ENCODE data around the gene UGT2A1. TPM values are rescaled to one million over a fixed set of nuclear protein-coding genes. Genes with fewer than 3 reads are reported as not detected.

The UGT2A1 gene
- total and polyA plus RNA-seq, 2 donors (not counting 1 experiment from before 2014, with no cell fraction given) = not detected

DNA sequence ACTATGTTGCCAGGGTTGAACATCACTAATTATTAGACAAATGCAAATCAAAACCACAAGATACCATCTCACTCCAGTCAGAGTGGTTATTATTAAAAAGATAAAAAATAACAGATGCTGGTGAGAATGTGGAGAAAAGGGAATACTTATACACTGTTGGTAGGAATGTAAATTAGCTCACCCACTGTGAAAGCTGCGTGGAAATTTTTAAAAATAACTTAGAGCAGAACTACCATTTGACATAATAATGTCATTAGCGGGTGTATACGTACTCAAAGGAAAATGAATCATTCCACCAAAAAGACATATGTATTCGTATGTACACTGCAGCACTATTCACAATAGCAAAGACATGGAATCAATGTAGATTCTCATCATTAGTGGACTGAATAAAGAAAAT lies 48.6 kb upstream of the UGT2A1 start:
- POLR2A ChIA-PET = no interaction called here
- H3K27me3 Mint-ChIP-seq = no peaks in the 10 kb centered on the region
- WGBS (ENCODE audit: insufficient coverage) = no CpG with 5 or more reads among the region's 4 CpGs

GRCh38 chr4:69697536-69698242 lies 44.6 kb upstream of the UGT2A1 start:
- DNase-seq (no peak), ATAC-seq (ENCODE audit: low read depth) (no peak)
- Mint-ChIP-seq H3K4me1 (no peaks in the 10 kb centered on the region), H3K4me3 (no peak overlapping the region), H3K27ac (no peak overlapping the region), H3K9me3 (ENCODE audit: insufficient read depth) (no peaks in the 10 kb centered on the region), H3K27me3 (no peaks in the 10 kb centered on the region)
- ChIA-PET CTCF (no interaction called here), POLR2A (no interaction called here)
- TF ChIP-seq, protein P1, sequence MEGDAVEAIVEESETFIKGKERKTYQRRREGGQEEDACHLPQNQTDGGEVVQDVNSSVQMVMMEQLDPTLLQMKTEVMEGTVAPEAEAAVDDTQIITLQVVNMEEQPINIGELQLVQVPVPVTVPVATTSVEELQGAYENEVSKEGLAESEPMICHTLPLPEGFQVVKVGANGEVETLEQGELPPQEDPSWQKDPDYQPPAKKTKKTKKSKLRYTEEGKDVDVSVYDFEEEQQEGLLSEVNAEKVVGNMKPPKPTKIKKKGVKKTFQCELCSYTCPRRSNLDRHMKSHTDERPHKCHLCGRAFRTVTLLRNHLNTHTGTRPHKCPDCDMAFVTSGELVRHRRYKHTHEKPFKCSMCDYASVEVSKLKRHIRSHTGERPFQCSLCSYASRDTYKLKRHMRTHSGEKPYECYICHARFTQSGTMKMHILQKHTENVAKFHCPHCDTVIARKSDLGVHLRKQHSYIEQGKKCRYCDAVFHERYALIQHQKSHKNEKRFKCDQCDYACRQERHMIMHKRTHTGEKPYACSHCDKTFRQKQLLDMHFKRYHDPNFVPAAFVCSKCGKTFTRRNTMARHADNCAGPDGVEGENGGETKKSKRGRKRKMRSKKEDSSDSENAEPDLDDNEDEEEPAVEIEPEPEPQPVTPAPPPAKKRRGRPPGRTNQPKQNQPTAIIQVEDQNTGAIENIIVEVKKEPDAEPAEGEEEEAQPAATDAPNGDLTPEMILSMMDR (IDR thresholded peaks at IDR 0.05) = no peak
- no peak for TF ChIP-seq EZH2 (IDR thresholded peaks at IDR 0.05; ENCODE audit: borderline replicate concordance, insufficient read depth, low read depth, low read length, poor library complexity, severe bottlenecking)
- Histone ChIP-seq H3K36me3 (replicated peaks in 1 of 2; ENCODE audit: control extremely low read depth in 1 of 2, control insufficient read depth in 1 of 2, extremely low read depth in 1 of 2, insufficient read depth in 2 of 2, low read length in 1 of 2) (no peaks in the 10 kb centered on the region), H3K4me3 (ENCODE audit: control extremely low read depth in 1 of 5, extremely low read depth in 1 of 5, insufficient read depth in 1 of 5, low read depth in 2 of 5, low read length in 4 of 5) (no peak overlapping the region), H2AFZ (ENCODE audit: insufficient read depth, low read depth, low read length, poor library complexity, severe bottlenecking) (no peak overlapping the region), H3K4me1 (ENCODE audit: control insufficient read depth in 2 of 2, insufficient read depth in 2 of 2, low read length in 2 of 2) (no peaks in the 10 kb centered on the region), H3K4me2 (replicated peaks; ENCODE audit: low read depth, low read length, poor library complexity, severe bottlenecking) (no peak overlapping the region), H3K27me3 (replicated peaks in 1 of 4; ENCODE audit: control extremely low read depth in 1 of 4, control insufficient read depth in 3 of 4, insufficient read depth in 4 of 4, low read length in 3 of 4) (no peaks in the 10 kb centered on the region), H3K79me2 (ENCODE audit: control insufficient read depth, insufficient read depth, low read length) (no peaks in the 10 kb centered on the region), H3K9me3 (ENCODE audit: control extremely low read depth in 1 of 3, control insufficient read depth in 2 of 3, insufficient read depth in 1 of 3, low read length in 2 of 3) (no peaks in the 10 kb centered on the region), H3K9ac (ENCODE audit: low read length) (no peak overlapping the region), H3K27ac (ENCODE audit: low read length in 2 of 2) (no peak overlapping the region), H4K20me1 (ENCODE audit: control insufficient read depth, insufficient read depth, low read length, poor library complexity, severe bottlenecking) (no peaks in the 10 kb centered on the region)
- no CpG with 5 or more reads among the region's 1 CpG for WGBS (ENCODE audit: insufficient coverage)
- intact Hi-C loops (cut with micrococcal nuclease) = no loop called here

More for the DNA sequence above, 48.6 kb upstream of the UGT2A1 start:
- H2AFZ ChIP-seq (ENCODE audit: insufficient read depth, low read depth, low read length, poor library complexity, severe bottlenecking) = no peak overlapping the region
- H4K20me1 ChIP-seq (ENCODE audit: control insufficient read depth, insufficient read depth, low read length, poor library complexity, severe bottlenecking) = no peaks in the 10 kb centered on the region
- H3K9me3 ChIP-seq (ENCODE audit: control extremely low read depth in 1 of 3, control insufficient read depth in 2 of 3, insufficient read depth in 1 of 3, low read length in 2 of 3) = no peaks in the 10 kb centered on the region
- H3K27ac Mint-ChIP-seq = no peak overlapping the region
- intact Hi-C loops (cut with micrococcal nuclease) = no loop called here
- no peaks in the 10 kb centered on the region for H3K4me1 ChIP-seq (ENCODE audit: control insufficient read depth in 2 of 2, insufficient read depth in 2 of 2, low read length in 2 of 2)
- no peak overlapping the region for H3K4me3 ChIP-seq (ENCODE audit: control extremely low read depth in 1 of 5, extremely low read depth in 1 of 5, insufficient read depth in 1 of 5, low read depth in 2 of 5, low read length in 4 of 5)
- TF ChIP-seq EZH2 (IDR thresholded peaks at IDR 0.05; ENCODE audit: borderline replicate concordance, insufficient read depth, low read depth, low read length, poor library complexity, severe bottlenecking) = no peak
- TF ChIP-seq, protein P1 (IDR thresholded peaks at IDR 0.05) = no peak
- H3K36me3 ChIP-seq (replicated peaks in 1 of 2; ENCODE audit: control extremely low read depth in 1 of 2, control insufficient read depth in 1 of 2, extremely low read depth in 1 of 2, insufficient read depth in 2 of 2, low read length in 1 of 2) = no peaks in the 10 kb centered on the region
- no peak overlapping the region for H3K9ac ChIP-seq (ENCODE audit: low read length)
- H3K27me3 ChIP-seq (replicated peaks in 1 of 4; ENCODE audit: control extremely low read depth in 1 of 4, control insufficient read depth in 3 of 4, insufficient read depth in 4 of 4, low read length in 3 of 4) = no peaks in the 10 kb centered on the region
- H3K9me3 Mint-ChIP-seq (ENCODE audit: insufficient read depth) = no peaks in the 10 kb centered on the region
- DNase-seq (no peak), ATAC-seq (ENCODE audit: low read depth) (no peak)
- no peak overlapping the region for H3K27ac ChIP-seq (ENCODE audit: low read length in 2 of 2)
- no peaks in the 10 kb centered on the region for H3K4me1 Mint-ChIP-seq
- CTCF ChIA-PET = no interaction called here
- H3K4me2 ChIP-seq (replicated peaks; ENCODE audit: low read depth, low read length, poor library complexity, severe bottlenecking) = no peak overlapping the region
- no peak overlapping the region for H3K4me3 Mint-ChIP-seq
- H3K79me2 ChIP-seq (ENCODE audit: control insufficient read depth, insufficient read depth, low read length) = no peaks in the 10 kb centered on the region

Measured in B cell (primary cell).